ENCODE measurements around the gene SFT2D1. TPM values are rescaled to one million over a fixed set of nuclear protein-coding genes. Genes with fewer than 3 reads are reported as not detected.

Gene SFT2D1
- total RNA-seq, 1 experiment from 2014 or later = 65.6 TPM

GRCh38 chr6:166348305-166348949 is 6.1 kb upstream of the SFT2D1 start (continued):
- TF ChIP-seq EZH2 (IDR thresholded peaks at IDR 0.05) = no peak

- no peaks in the 10 kb centered on the region for H3K9me2 ChIP-seq (ENCODE audit: insufficient read depth)
- no peak for TF ChIP-seq SP1 (IDR thresholded peaks at IDR 0.05; ENCODE audit: low read depth)
- TF ChIP-seq EZH2phosphoT487 (IDR thresholded peaks at IDR 0.05; ENCODE audit: borderline replicate concordance) = no peak
- no peak for TF ChIP-seq POLR2AphosphoS5 (IDR thresholded peaks at IDR 0.05; ENCODE audit: low read depth, low read length)
- TF ChIP-seq SRF (IDR thresholded peaks at IDR 0.05; ENCODE audit: low read depth) = no peak
- TF ChIP-seq ZFX (IDR thresholded peaks at IDR 0.05) = no peak
- no peak for TF ChIP-seq YY1 (IDR thresholded peaks at IDR 0.05; ENCODE audit: extremely low read depth, insufficient replicate concordance, low read depth, low read length)
- TF ChIP-seq, protein P1, sequence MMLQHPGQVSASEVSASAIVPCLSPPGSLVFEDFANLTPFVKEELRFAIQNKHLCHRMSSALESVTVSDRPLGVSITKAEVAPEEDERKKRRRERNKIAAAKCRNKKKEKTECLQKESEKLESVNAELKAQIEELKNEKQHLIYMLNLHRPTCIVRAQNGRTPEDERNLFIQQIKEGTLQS (IDR thresholded peaks at IDR 0.05) = no peak
- no peak for TF ChIP-seq ELF1 (IDR thresholded peaks at IDR 0.05; ENCODE audit: borderline replicate concordance, low read depth)
- TF ChIP-seq RAD21 (IDR thresholded peaks at IDR 0.05; ENCODE audit: low read depth) = no peak
- TF ChIP-seq ZNF274 (IDR thresholded peaks at IDR 0.05; ENCODE audit: low read depth, low read length) = no peak
- TF ChIP-seq POLR2A (IDR thresholded peaks at IDR 0.05; ENCODE audit: borderline replicate concordance, extremely low read depth, insufficient read depth, insufficient read length) = no peak
- TF ChIP-seq MAX (IDR thresholded peaks at IDR 0.05) = no peak
- TF ChIP-seq, protein P2, sequence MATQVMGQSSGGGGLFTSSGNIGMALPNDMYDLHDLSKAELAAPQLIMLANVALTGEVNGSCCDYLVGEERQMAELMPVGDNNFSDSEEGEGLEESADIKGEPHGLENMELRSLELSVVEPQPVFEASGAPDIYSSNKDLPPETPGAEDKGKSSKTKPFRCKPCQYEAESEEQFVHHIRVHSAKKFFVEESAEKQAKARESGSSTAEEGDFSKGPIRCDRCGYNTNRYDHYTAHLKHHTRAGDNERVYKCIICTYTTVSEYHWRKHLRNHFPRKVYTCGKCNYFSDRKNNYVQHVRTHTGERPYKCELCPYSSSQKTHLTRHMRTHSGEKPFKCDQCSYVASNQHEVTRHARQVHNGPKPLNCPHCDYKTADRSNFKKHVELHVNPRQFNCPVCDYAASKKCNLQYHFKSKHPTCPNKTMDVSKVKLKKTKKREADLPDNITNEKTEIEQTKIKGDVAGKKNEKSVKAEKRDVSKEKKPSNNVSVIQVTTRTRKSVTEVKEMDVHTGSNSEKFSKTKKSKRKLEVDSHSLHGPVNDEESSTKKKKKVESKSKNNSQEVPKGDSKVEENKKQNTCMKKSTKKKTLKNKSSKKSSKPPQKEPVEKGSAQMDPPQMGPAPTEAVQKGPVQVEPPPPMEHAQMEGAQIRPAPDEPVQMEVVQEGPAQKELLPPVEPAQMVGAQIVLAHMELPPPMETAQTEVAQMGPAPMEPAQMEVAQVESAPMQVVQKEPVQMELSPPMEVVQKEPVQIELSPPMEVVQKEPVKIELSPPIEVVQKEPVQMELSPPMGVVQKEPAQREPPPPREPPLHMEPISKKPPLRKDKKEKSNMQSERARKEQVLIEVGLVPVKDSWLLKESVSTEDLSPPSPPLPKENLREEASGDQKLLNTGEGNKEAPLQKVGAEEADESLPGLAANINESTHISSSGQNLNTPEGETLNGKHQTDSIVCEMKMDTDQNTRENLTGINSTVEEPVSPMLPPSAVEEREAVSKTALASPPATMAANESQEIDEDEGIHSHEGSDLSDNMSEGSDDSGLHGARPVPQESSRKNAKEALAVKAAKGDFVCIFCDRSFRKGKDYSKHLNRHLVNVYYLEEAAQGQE (IDR thresholded peaks at IDR 0.05; ENCODE audit: low read depth) = no peak
- TF ChIP-seq CTCF (IDR thresholded peaks at IDR 0.05 in 2 of 3, conservative IDR thresholded peaks at IDR 0.05 in 1 of 3; ENCODE audit: borderline replicate concordance in 1 of 3, insufficient read depth in 1 of 3, low read depth in 2 of 3, low read length in 2 of 3) = no peak
- TF ChIP-seq EGR1 (IDR thresholded peaks at IDR 0.05; ENCODE audit: low read depth) = no peak
- intact Hi-C loops (cut with micrococcal nuclease) = no loop called here
- H3K9ac ChIP-seq (ENCODE audit: low read length) = no peak overlapping the region
- no peaks in the 10 kb centered on the region for H4K20me1 ChIP-seq (ENCODE audit: insufficient read depth)
- RAD21 ChIA-PET (ENCODE audit: low non-redundant PET in 1 of 2, low total read pairs in 2 of 2, uncharacterized antibody in 2 of 2, unreplicated experiment in 2 of 2) = no interaction called here
- CTCF ChIA-PET = no interaction called here
- peaks cover 4% of the 10 kb centered on the region for H3K79me2 ChIP-seq (ENCODE audit: insufficient read depth, low read length)
- ATAC-seq (no peak), DNase-seq (ENCODE audit: low read depth, low spot score) (no peak)
- no TSS peak for BruUV-seq (replicated peaks)
- H3K4me1 ChIP-seq (ENCODE audit: control insufficient read depth in 1 of 2, insufficient read depth in 2 of 2, low read length in 2 of 2) = peaks cover 0 to 7% of the 10 kb centered on the region in 2 experiments; a peak in 1 of 4 replicates
- POLR2A ChIA-PET = no interaction called here
- no peak overlapping the region for H2AFZ ChIP-seq (ENCODE audit: low read depth, low read length, poor library complexity, severe bottlenecking)
- no peaks in the 10 kb centered on the region for H3K9me3 ChIP-seq (ENCODE audit: control insufficient read depth in 1 of 2, insufficient read depth in 1 of 2, low read depth in 1 of 2, low read length in 2 of 2)
- no peaks in the 10 kb centered on the region for H3K27me3 ChIP-seq (ENCODE audit: insufficient read depth, low read length)
- H3K27ac ChIP-seq (ENCODE audit: low read depth, low read length) = no peak overlapping the region
- no peak overlapping the region for H3K4me2 ChIP-seq (ENCODE audit: low read length)
- no peaks in the 10 kb centered on the region for H3K36me3 ChIP-seq (ENCODE audit: control insufficient read depth in 1 of 2, insufficient read depth in 2 of 2, low read length in 2 of 2)
- no peak overlapping the region for H3K4me3 ChIP-seq (replicated peaks in 1 of 2; ENCODE audit: low read depth in 1 of 2, low read length in 2 of 2)
Observed at GRCh38 chr6:166346965-166347364, 4.6 kb upstream of the SFT2D1 start.

Data from HCT116 (cell line).